Suppressor macrophage treated with lipopolysaccharide for 1 hour (primary cell): ENCODE data around the gene ARHGEF3.
A peak's percentile ranks its signal among the peaks of the same experiment; 100 is the strongest.

ENCODE experiments used
- DNase-seq, 3 donors: peaks; one replicate each; pipeline ENCODE4 v3.0.0-alpha.2; 2020 to 2022

ARHGEF3 gene, protein sequence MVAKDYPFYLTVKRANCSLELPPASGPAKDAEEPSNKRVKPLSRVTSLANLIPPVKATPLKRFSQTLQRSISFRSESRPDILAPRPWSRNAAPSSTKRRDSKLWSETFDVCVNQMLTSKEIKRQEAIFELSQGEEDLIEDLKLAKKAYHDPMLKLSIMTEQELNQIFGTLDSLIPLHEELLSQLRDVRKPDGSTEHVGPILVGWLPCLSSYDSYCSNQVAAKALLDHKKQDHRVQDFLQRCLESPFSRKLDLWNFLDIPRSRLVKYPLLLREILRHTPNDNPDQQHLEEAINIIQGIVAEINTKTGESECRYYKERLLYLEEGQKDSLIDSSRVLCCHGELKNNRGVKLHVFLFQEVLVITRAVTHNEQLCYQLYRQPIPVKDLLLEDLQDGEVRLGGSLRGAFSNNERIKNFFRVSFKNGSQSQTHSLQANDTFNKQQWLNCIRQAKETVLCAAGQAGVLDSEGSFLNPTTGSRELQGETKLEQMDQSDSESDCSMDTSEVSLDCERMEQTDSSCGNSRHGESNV

GRCh38 chr3:56801662-56802377, at the start of gene ARHGEF3:
Gene ARHGEF3, minus strand, starts transcription at chr3:56801949. Its CDS starts 151 bp downstream, at chr3:56801798.
- peak; percentile 86 to 95 (median 92) for DNase-seq

- no peak for DNase-seq
Measured at GRCh38 chr3:56849698-56850097, 47.9 kb upstream of the ARHGEF3 start.

GRCh38 chr3:56845505-56845904, 43.8 kb upstream of the ARHGEF3 start:
- no peak for DNase-seq

- no peak for DNase-seq
Measured at GRCh38 chr3:56844536-56844935, 42.8 kb upstream of the ARHGEF3 start.

DNA sequence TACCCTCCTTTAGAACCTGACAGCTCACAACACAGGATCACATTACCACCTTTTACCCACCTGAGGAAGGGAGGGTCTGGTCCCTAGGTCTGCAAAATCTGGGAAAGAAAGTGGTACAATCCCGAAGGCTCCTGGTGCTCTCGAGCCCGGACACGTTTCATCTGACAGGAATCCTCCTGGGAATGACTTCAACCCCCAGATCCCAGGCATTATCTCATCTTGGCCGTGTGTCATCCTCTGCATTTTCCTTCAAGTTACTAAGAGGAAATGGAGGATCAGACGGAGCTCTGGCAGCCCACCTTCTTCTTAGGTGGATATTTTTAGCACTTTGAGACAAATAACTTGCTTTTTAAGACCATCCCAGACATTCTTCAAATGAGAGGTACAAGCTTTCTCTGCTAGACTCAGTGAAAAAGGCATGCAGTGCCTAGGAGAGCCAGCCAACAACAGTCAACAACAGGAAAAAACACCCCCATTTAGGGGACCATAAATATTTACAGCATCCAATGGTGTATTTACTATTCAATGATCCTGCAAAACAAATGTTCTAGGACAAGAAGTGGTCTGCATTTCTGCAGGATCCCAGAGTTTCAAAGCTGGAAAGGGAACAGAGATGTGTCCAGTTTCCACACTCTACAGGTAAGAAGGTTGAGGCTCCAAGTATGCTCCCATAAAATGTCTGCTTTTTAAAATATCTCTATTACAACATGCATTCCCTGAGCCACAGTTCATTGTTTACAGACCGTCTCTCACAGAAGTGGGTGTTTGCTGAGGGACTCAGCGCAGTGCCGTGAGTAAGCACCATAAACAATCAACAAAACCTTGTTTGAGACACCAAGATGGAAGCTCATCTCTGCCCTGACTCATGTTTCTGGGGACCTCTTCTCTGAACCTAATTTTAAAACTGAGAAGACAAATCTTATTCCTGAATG, 38.3 kb upstream of the ARHGEF3 start:
- no peak for DNase-seq

- no peak for DNase-seq
Measured at GRCh38 chr3:56838448-56838847, 36.7 kb upstream of the ARHGEF3 start.

DNA sequence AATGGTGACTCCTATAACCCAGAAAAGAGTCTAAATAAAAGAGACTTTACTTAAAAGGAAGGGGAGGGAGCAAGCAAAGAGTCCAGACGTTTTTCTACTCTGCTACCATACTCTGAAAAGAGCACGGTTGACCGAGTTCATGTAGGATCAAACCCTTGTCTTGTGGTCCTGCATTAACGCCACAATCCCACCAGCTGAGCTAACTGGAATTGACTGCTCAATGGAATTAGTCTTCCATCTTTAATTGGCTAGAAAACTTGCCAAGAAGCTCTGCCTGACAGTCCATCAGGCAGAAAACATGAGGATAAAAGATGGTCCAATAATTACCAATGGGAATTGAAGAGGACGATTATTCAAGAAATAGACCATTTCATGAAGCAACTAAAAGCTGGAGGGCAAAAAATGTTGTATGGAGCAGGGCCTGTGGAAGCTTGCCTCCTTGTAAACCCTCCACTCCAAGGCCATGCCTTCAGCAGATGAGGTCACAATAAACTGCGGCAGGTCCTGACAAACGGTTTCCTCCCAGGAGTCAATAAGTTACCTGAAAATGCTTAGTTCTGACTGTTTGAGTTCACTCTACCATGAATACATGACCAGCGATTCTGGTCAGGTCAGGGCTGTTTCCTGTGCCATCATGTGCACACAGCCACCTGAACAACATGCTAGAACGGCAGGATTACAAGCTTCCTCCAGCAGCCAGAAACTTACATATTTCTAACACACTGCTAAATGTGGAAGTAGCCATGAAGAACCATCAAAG, 35.6 kb upstream of the ARHGEF3 start:
- DNase-seq: no peak

DNA sequence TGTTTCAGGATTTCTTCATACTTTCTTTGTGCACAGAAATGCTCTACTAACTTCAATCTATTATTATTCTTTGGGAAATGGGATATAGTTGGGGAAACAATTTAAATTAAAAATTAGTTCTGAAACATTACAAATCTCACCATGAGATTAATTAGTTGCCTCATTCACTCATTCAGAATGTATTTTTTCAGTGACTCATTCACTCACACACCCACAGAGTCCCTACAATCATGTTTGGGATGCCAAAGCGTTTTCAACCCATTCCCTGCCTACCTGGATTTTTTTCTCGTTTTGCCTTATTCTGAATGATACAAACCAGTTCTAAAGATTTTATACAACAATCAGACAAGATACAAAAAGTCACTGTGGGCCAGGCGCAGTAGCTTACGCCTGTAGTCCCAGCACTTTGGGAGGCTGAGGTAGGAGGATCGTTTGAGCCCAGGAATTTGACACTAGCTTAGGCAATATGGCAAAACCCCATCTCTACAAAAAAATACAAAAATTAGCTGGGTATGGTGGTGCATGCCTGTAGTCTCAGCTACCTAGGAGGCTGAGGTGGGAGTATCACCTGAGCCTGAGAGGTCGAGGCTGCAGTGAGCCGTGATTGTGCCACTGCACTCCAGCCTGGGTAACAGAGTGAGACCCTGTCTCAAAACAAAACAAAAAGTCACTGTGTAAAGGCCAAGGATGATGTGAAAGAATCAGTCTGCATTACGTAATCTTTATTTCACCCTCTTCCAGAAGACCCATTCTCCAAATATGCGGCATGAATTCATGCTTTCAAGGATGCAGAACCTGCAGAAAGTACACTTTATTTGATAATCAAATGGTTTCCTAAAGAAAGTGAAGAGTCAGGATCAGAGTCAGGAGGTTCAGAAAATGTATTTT, 34.8 kb upstream of the ARHGEF3 start:
- no peak for DNase-seq

DNA sequence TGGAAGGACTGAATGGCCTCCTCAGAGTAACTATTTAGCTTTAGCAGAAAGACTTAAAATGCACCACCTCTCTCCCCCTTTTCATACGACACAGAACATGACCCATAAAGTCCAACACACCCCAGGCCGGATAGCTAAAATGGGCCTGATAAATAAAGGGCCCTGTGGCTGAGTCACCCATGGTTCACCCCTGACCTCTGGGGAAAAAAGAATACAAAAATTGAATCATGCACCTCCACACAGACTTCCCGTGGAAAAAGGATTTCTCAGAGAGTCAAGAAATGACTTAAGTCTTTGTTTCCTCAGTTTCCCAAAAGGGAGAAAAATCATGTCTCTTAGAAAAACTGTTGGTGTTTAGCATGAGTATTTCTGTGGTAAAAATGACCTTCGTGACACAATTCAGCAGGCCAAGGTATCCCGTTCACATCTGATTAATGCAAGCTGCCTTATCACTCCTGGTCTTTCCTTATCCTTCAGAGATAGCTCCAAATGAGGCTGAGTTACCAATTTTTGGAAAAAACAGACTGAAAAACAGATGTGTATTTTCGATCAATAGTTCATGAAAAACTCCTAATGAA, 34.0 kb upstream of the ARHGEF3 start:
- no peak for DNase-seq

- DNase-seq: no peak
Measured at GRCh38 chr3:56833536-56833935, 31.8 kb upstream of the ARHGEF3 start.

- peak; percentile 26 to 41 (median 39) for DNase-seq
Measured at GRCh38 chr3:56833022-56833421, 31.3 kb upstream of the ARHGEF3 start.

DNA sequence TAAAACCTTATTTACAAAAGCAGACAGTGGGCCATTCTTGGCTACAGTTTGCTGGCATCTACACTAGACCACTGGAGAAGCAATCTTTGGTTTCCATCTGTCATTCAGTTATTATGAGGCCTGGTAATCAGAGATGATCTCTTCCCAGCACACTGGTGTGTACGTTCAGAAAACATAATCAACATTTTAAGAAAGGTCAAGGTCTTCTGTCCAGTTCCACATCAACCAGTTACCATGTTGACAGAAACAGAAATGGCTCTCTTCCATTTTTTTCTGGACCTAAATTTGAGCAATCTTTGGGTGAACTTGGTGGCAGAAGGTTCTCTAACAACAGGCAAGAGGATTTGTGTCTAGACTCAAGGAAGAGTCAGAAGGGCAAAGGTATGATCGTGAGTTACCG, 29.8 kb upstream of the ARHGEF3 start:
- no peak for DNase-seq

GRCh38 chr3:56830884-56831283, 29.1 kb upstream of the ARHGEF3 start:
- DNase-seq: no peak

DNA sequence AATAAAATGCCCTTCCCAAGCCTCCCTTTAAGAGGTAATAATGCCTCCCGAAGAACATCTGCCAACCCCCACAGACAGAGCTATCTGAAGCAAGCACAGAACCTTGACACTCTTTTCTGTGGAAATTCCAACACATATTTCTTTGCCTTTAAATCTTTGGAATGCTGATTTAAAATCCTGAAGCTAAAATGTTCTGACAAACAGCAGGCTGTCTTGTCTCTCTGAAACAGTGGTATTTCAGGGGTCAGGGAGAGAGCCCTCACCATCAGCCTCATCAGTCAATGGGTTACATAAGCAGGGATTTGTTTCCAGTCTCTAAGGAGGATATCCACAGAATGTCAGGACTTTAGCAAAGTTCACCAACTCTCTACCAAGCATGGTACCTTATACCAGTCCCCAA, 27.8 kb upstream of the ARHGEF3 start:
- DNase-seq: no peak

DNA sequence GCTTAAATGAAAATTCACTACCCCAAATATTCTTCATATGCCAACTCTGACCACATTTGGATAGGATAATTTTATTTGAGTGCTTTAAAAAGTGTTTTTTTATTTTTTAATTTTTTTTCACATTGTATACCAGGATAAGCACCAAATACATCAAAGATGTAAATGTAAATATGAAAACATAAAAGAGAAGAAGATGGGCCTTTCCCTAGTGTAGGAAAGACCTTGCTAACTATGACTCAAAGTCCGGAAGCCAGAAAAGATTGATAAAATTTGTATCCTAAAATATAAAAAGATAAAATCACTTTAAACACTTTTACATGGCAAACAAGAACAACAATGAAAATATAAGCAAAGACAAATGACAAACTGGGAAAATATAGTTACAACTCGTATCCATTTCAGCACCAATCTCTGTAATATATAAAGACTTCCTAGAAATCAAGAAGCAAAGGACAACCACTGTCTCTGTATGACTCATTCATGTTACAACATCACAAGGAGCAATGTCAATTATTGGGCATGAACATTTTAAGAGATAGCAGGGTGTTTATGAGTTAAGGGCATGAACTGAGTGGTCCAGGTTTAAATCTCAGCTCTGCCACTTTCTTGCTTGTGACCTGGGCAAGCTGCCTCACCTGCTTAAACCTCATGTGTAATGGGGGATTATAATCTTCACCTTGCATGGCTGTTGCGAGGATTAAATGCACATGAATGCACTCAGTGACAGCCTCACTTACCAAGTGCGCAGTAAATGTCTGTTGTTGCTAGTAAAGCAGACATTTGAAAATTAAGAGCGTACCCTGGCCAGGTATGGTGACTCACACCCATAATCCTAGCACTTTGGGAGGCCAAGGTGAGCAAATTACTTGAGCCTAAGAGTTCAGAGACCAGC, 25.3 kb upstream of the ARHGEF3 start:
- peak; percentile 34 to 83 (median 74) for DNase-seq

GRCh38 chr3:56825567-56826438, 24.1 kb upstream of the ARHGEF3 start:
- peak; percentile 28 to 35 (median 28) for DNase-seq

- DNase-seq: no peak
Measured at GRCh38 chr3:56823984-56824703, 22.4 kb upstream of the ARHGEF3 start.

DNA sequence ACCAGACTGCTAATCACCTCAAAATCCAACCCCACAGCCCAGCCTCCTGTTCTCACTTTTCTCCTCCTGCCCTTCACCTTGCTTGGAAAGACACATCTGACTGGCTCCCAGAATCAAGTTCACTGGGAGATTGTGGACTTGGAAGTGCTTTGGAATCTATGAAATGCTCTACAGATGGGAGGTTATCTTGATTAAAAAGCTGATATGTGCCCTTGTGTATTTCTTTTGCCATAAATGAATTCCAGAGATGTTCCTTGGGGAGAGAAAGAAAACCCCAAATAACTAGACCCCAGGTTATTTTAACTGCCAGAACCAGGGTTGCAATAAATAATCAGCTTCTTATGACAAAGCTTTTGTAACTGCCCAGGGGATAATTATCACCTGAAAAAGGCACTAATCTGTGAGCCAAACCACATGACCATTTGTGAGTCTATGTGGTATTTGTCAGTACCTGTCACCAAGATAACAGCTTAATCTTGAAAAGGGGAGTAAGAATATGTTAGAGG, 21.7 kb upstream of the ARHGEF3 start:
- DNase-seq: no peak
